HFF-Myc (cell line): ENCODE data around the gene RABL6.

Experiments
- DNase-seq: peaks from one replicate; pipeline ENCODE4 v3.0.0-alpha.2; 2011; ENCODE audit warnings: low read depth; ENCODE audit errors: extremely low read depth
- H3K4me3 ChIP-seq: replicated peaks from 2 replicates; pipeline ENCODE4 v1.5.1; 2011; ENCODE audit warnings: low read depth, mild to moderate bottlenecking, control low read depth, low read length
- CTCF ChIP-seq: IDR thresholded peaks from 2 replicates; pipeline ENCODE4 v1.5.1; 2012; ENCODE audit warnings: mild to moderate bottlenecking, low read depth, low read length, control low read depth; ENCODE audit errors: missing control alignments

The RABL6 gene

DNA sequence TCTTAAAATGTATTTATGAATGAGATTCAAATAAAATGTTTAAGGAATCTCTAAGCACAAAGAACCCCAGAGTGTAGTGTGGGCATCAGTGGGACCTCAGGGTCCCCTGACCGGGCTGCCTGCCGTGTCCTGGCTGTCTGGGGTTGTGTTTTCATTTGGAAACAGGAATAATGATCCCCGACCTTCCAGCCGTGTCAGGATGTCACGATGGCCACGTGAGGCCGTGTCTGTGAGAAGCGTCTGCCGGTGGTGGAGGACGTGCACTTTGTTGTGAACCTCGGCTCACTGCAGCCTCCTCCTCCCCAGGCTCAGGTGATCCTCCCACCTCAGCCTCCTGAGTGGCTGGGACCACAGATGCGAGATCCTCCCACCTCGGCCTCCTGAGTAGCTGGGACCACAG lies 82.9 kb downstream of the RABL6 start:
- no peak for DNase-seq
- no peak for TF ChIP-seq CTCF
- no peak overlapping the region for H3K4me3 ChIP-seq
